ENCODE data around the gene TSPAN9. TPM values are rescaled to one million over a fixed set of nuclear protein-coding genes. Genes with fewer than 3 reads are reported as not detected.

Gene TSPAN9
- total and polyA plus RNA-seq, 3 donors from 2014 or later, result 14.2 to 23.5 (median 19.8) TPM

GRCh38 chr12:3238196-3238595 is 161.0 kb downstream of the TSPAN9 start:
- Histone ChIP-seq H3K4me3 (no peak overlapping the region), H3K27ac (no peak overlapping the region), H3K9me3 (no peaks in the 10 kb centered on the region), H3K27me3 (no peaks in the 10 kb centered on the region), H3K4me1 (no peaks in the 10 kb centered on the region), H3K36me3 (ENCODE audit: low read depth, missing control alignments) (no peaks in the 10 kb centered on the region)
- 87 to 91% methylated on average over 11 of the region's 11 CpGs for WGBS, 2 donors
- intact Hi-C loops (cut with DNase I; ENCODE audit: low total_unique reads), result no loop called here
- DNase-seq, result no peak
- TF ChIP-seq POLR2A (IDR thresholded peaks at IDR 0.05), result no peak
- TF ChIP-seq CTCF (IDR thresholded peaks at IDR 0.05), result no peak

- intact Hi-C loops (cut with DNase I; ENCODE audit: low total_unique reads), result no loop called here
- Histone ChIP-seq H3K27me3 (no peaks in the 10 kb centered on the region), H3K4me3 (no peak overlapping the region), H3K4me1 (no peaks in the 10 kb centered on the region), H3K27ac (no peak overlapping the region), H3K36me3 (ENCODE audit: low read depth, missing control alignments) (no peaks in the 10 kb centered on the region), H3K9me3 (no peaks in the 10 kb centered on the region)
- no peak for DNase-seq
- WGBS, 2 donors, result 76 to 85% methylated on average over 7 to 15 of the region's 15 CpGs
- TF ChIP-seq POLR2A (IDR thresholded peaks at IDR 0.05) (no peak), CTCF (IDR thresholded peaks at IDR 0.05) (no peak)
Measured at GRCh38 chr12:3241621-3242020, 164.4 kb downstream of the TSPAN9 start.

GRCh38 chr12:3242199-3242863 is 165.2 kb downstream of the TSPAN9 start:
- no peaks in the 10 kb centered on the region for H3K36me3 ChIP-seq (ENCODE audit: low read depth, missing control alignments)
- WGBS, 2 donors, result 93 to 94% methylated on average over 5 to 10 of the region's 10 CpGs
- intact Hi-C loops (cut with DNase I; ENCODE audit: low total_unique reads), result no loop called here
- no peaks in the 10 kb centered on the region for H3K9me3 ChIP-seq
- no peak for DNase-seq
- TF ChIP-seq CTCF (IDR thresholded peaks at IDR 0.05) (no peak), POLR2A (IDR thresholded peaks at IDR 0.05) (no peak)
- no peak overlapping the region for H3K27ac ChIP-seq
- no peaks in the 10 kb centered on the region for H3K27me3 ChIP-seq
- no peak overlapping the region for H3K4me3 ChIP-seq
- no peaks in the 10 kb centered on the region for H3K4me1 ChIP-seq

- H3K4me3 ChIP-seq, result no peak overlapping the region
- H3K27ac ChIP-seq, result no peak overlapping the region
- intact Hi-C loops (cut with DNase I; ENCODE audit: low total_unique reads), result no loop called here
- H3K36me3 ChIP-seq (ENCODE audit: low read depth, missing control alignments), result no peaks in the 10 kb centered on the region
- DNase-seq, result no peak
- H3K4me1 ChIP-seq, result peaks cover 8% of the 10 kb centered on the region
- H3K27me3 ChIP-seq, result no peaks in the 10 kb centered on the region
- 82 to 83% methylated on average over 10 to 14 of the region's 14 CpGs for WGBS, 2 donors
- no peaks in the 10 kb centered on the region for H3K9me3 ChIP-seq
- no peak for TF ChIP-seq POLR2A (IDR thresholded peaks at IDR 0.05)
- TF ChIP-seq CTCF (IDR thresholded peaks at IDR 0.05), result no peak
Measured at GRCh38 chr12:3243376-3244084, 166.4 kb downstream of the TSPAN9 start.

Measured in testis (tissue), 3 donors.